Upper lobe of left lung (tissue), 4 donors: ENCODE data around the gene STAT5B.

Experiments used
- POLR2A ChIP-seq, 4 donors: fragments of 450-650 bp; IDR thresholded peaks; one replicate each; pipeline ENCODE4 v1.5.1; 2016 to 2017; ENCODE audit warnings: antibody characterized with exemption in 4 of 4, mild to moderate bottlenecking in 2 of 4
- POLR2AphosphoS5 ChIP-seq, 2 donors: sonication (generic); formaldehyde crosslinking; IDR thresholded peaks; one replicate each; pipeline ENCODE4 v1.5.1; 2017; ENCODE audit warnings: antibody characterized with exemption in 2 of 2
- TF ChIP-seq, protein P1 (sequence below), 6 experiments: fragments of 450-650 bp in 4 of 6; fragments of 200-600 bp in 2 of 6; sonication (generic) in 2 of 6; IDR thresholded peaks; one replicate each; pipeline ENCODE4 v1.5.1; 2016 to 2019; ENCODE audit warnings: antibody characterized with exemption in 6 of 6

DNA sequence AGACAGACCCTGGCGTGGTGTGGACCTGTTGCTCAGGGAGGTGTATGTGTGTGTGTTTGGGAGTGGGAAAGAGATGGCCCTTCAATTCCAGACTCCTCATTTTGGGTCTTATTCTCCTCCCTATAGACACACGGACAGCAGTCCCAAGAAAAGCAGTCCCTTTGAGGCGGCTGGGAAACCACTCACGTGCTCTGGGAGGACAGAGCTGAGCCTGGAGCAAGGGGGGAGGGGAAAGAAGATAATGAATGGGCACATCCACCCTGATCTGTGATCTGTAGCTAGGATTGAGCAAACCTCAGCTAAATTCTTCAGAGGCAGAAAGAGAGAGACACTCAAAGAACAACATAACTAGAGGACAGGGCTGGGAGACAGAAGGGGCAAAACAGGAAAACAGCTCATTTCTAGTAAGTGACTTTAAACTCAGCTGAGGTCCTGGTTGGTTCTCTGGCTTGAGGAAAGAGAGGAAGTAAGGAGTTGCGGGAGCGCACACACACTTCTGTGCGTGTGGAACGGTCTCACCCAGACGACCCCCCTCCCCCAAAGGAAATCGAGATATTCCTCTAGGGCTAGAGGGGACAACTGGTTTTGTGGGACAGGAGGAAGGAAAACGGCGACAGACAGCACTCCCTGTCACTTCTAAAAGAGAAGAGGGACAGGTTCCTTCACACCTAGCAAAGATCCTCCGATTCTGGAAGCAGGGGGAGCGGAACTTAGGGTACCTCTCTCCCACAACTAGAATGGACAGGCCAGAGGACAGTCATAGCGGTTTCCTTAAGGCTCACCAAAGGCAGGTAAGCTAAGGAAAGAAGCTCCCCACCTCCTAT is 122.1 kb downstream of the STAT5B start:
- TF ChIP-seq POLR2AphosphoS5 (IDR thresholded peaks at IDR 0.05) (no peak), POLR2A (IDR thresholded peaks at IDR 0.05) (no peak)
- TF ChIP-seq, protein P1, sequence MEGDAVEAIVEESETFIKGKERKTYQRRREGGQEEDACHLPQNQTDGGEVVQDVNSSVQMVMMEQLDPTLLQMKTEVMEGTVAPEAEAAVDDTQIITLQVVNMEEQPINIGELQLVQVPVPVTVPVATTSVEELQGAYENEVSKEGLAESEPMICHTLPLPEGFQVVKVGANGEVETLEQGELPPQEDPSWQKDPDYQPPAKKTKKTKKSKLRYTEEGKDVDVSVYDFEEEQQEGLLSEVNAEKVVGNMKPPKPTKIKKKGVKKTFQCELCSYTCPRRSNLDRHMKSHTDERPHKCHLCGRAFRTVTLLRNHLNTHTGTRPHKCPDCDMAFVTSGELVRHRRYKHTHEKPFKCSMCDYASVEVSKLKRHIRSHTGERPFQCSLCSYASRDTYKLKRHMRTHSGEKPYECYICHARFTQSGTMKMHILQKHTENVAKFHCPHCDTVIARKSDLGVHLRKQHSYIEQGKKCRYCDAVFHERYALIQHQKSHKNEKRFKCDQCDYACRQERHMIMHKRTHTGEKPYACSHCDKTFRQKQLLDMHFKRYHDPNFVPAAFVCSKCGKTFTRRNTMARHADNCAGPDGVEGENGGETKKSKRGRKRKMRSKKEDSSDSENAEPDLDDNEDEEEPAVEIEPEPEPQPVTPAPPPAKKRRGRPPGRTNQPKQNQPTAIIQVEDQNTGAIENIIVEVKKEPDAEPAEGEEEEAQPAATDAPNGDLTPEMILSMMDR (IDR thresholded peaks at IDR 0.05), result no peak
